Dermis microvascular lymphatic vessel endothelial cell (primary cell): ENCODE data around the gene MBNL1. TPM values are rescaled to one million over a fixed set of nuclear protein-coding genes. Genes with fewer than 3 reads are reported as not detected.
"Not testable (repeated sequence)": the region's sequence is repeated elsewhere in the genome, so short reads cannot be mapped to it uniquely, and the experiment has no call there.

ENCODE experiments used
- DNase-seq, 2 donors: peaks; one replicate each; pipeline versions ENCODE4 v3.0.0 to v3.0.0-alpha.2; 2010; ENCODE audit warnings: low read depth in 2 of 2
- total RNA-seq: library from RNA; depleted of rRNA; stranded (reverse); fragments of >200 nt; gene quantifications from 2 replicates; pipeline ENCODE4 v1.2.1, GENCODE V29; 2014

Gene MBNL1
- total RNA-seq, 1 donor from 2014 or later, result 316 TPM

DNA sequence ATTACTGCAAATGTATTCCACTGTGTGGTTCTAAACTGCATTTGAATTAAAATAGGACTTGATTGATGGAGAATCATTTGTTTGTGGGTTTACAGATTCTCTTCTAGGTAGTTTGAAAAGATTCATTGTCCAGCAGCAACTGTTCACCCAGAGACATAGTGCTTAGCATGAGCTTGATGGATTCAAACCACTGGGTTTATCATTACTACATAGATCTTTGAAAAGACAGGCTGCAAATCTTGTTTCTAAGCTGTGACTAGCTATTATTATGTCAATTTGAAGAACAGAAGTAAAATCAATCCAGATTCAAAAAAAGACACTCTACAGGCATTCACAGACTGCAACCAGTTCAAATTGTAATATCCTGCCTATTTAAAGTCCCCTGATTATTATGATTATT is 49.8 kb downstream of the MBNL1 start:
- no peak for DNase-seq

DNA sequence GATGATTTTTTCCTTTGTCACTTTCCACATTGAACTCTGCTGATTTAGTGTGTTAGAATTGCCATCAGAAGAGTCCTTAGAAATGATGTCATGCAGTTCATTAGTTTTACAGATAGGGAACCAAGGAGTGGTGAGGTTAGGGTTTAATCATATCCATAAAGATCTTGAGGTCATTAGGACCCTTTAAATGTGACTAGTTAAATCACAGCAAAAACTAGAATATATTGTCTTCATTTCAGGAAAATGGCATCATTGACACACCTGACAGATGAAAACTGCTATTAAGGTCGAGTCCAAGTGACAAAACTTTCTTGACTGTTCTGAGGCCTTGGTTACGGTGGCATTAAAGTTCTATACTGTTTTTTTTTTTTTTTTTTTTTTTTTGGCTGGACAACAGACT is 50.5 kb downstream of the MBNL1 start:
- DNase-seq, result no peak

GRCh38 chr3:152319831-152320617 is 51.3 kb downstream of the MBNL1 start:
- DNase-seq, result peak; percentile 96 to 99

GRCh38 chr3:152321200-152321954 is 52.6 kb downstream of the MBNL1 start:
- DNase-seq, result no peak

GRCh38 chr3:152321955-152322377 is 53.2 kb downstream of the MBNL1 start:
- DNase-seq, result no peak

- DNase-seq, result no peak
Observed at GRCh38 chr3:152322756-152323155, 54.0 kb downstream of the MBNL1 start.

GRCh38 chr3:152323834-152324233 is 55.1 kb downstream of the MBNL1 start:
- no peak for DNase-seq

GRCh38 chr3:152325136-152325535 is 56.4 kb downstream of the MBNL1 start:
- no peak for DNase-seq

- DNase-seq, result no peak
Observed at GRCh38 chr3:152327203-152327602, 58.5 kb downstream of the MBNL1 start.

GRCh38 chr3:152328841-152329240 is 60.1 kb downstream of the MBNL1 start:
- DNase-seq, result peak; percentile 90 to 96

- no peak for DNase-seq
Observed at GRCh38 chr3:152330559-152330958, 61.8 kb downstream of the MBNL1 start.

DNA sequence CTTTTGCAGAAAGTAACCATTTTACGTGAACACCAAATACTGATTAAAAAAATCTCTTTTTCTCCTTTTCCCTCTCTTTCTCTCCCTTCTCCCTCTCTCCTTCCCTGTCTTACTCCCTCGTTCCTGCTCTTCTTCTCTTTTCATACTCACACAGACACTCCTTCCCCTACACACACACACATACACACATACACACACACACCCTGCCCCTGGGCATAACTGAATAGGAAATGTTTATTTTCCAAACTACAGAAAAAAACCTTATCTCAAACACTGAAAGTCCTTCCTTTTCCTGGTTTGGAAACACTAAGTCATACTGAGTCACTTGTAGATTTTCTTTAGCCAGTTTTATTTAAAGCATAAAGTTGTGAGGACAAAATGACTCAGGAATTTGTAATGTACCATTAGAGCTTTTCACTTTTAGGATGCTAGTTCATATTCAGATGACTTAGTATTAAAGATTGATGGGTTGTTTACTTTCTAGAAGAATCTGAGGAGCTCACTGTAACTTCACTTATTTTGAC is 62.4 kb downstream of the MBNL1 start:
- DNase-seq, result peak; percentile 93 to 97

DNA sequence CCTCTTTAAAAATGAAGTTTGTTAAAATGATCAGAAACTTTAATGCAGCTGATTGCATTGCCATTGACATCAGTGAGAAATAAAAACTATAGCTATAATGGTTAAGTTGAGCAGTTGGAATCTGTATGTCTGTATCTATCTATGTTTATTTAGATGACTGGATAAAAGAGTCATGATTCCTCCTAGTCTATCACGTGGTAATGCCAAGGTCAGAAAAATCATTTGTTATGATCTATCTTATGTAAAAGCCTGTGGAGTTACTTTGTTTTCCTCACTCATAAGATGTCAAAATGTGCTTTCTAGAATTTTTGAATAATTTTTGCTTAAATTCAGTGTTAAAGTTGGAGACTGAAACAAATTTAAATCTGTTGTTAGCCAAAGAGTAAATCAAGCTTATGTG is 63.3 kb downstream of the MBNL1 start:
- DNase-seq, result no peak

GRCh38 chr3:152333928-152334327 is 65.2 kb downstream of the MBNL1 start:
- no peak for DNase-seq

DNA sequence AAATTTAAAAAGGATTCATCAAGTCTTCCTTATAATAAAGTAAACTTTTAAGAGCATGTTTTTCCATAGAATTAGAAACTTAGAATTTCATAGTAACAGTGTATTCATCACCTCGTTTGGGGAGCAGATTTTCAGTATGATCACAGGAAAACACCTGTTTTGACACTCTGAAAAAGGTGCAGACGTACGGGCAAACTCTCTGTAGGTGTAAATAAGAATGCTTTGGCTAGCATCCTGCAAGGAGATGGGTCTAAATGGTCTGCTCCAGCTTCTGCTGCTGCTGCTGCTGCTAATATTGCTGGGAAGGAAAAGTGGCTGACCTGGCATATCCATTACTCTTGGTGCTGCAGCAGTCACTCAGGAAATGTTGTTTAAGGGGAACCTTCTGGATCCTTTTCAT is 66.0 kb downstream of the MBNL1 start:
- no peak for DNase-seq

- no peak for DNase-seq
Observed at GRCh38 chr3:152335273-152335672, 66.5 kb downstream of the MBNL1 start.

GRCh38 chr3:152337337-152337736 is 68.6 kb downstream of the MBNL1 start:
- DNase-seq, result not testable (repeated sequence)

GRCh38 chr3:152338159-152338720 is 69.5 kb downstream of the MBNL1 start:
- no peak for DNase-seq

DNA sequence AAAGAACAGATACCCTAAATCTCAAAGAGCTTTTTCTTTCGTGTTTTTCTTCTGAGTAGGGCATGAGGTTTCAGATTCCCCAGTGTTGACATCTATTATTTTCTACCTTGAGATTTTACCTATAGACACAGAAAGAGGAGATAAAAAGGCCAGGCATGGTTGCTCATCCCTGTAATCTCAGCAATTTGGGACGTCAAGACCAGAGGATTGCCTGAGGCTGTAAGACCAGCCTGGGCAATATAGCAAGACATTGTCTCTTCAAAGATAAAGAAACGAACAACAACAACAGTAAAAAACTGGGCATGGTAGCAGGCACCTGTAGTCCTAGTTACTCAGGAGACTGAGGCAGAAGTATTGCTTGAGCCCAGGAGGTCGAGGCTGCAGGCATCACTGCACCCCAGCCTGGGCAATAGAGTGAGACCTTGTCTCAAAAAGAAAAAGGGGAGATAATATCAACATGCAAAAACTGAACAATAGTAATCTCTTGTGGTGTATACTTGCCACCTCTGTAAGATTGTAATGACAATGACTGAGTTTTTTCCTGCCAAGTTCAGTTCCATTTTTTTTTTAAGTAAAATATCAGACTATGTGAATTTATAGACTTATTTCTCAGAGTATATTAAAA is 71.3 kb downstream of the MBNL1 start:
- DNase-seq, result no peak

GRCh38 chr3:152345233-152345632 is 76.5 kb downstream of the MBNL1 start:
- no peak for DNase-seq

GRCh38 chr3:152346058-152346457 is 77.3 kb downstream of the MBNL1 start:
- no peak for DNase-seq

GRCh38 chr3:152346740-152347139 is 78.0 kb downstream of the MBNL1 start:
- no peak for DNase-seq
